Neural progenitor cell (in vitro differentiated cells): Measurements from ENCODE around the gene POLE.

Experiments used
- EZH2 ChIP-seq: fragments of 200-600 bp; sonication (generic); IDR thresholded peaks from 2 replicates; pipeline ENCODE4 v1.6.1; 2017; ENCODE audit warnings: antibody characterized with exemption, mild to moderate bottlenecking, moderate library complexity
- EZH2phosphoT487 ChIP-seq: fragments of 200-600 bp; sonication (generic); IDR thresholded peaks from 2 replicates; pipeline ENCODE4 v1.6.1; 2017; ENCODE audit warnings: antibody characterized with exemption
- TF ChIP-seq, protein P1 (sequence below): fragments of 200-600 bp; sonication (generic); IDR thresholded peaks from 2 replicates; pipeline ENCODE4 v1.5.1; 2017; ENCODE audit warnings: antibody characterized with exemption, mild to moderate bottlenecking

- TF ChIP-seq, protein P1, sequence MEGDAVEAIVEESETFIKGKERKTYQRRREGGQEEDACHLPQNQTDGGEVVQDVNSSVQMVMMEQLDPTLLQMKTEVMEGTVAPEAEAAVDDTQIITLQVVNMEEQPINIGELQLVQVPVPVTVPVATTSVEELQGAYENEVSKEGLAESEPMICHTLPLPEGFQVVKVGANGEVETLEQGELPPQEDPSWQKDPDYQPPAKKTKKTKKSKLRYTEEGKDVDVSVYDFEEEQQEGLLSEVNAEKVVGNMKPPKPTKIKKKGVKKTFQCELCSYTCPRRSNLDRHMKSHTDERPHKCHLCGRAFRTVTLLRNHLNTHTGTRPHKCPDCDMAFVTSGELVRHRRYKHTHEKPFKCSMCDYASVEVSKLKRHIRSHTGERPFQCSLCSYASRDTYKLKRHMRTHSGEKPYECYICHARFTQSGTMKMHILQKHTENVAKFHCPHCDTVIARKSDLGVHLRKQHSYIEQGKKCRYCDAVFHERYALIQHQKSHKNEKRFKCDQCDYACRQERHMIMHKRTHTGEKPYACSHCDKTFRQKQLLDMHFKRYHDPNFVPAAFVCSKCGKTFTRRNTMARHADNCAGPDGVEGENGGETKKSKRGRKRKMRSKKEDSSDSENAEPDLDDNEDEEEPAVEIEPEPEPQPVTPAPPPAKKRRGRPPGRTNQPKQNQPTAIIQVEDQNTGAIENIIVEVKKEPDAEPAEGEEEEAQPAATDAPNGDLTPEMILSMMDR = no peak
- TF ChIP-seq EZH2phosphoT487 (no peak), EZH2 (no peak)
Measured at GRCh38 chr12:132593071-132593470, 94.1 kb downstream of the POLE start.
